Measurements from ENCODE around the gene S100Z. TPM values are rescaled to one million over a fixed set of nuclear protein-coding genes. Genes with fewer than 3 reads are reported as not detected.
A peak's percentile ranks its signal among the peaks of the same experiment; 100 is the strongest.
"Not testable (repeated sequence)": the region's sequence is repeated elsewhere in the genome, so short reads cannot be mapped to it uniquely, and the experiment has no call there.

Gene S100Z
- total and polyA plus RNA-seq, 8 donors: 0.16 to 0.60 (median 0.39) TPM

DNA sequence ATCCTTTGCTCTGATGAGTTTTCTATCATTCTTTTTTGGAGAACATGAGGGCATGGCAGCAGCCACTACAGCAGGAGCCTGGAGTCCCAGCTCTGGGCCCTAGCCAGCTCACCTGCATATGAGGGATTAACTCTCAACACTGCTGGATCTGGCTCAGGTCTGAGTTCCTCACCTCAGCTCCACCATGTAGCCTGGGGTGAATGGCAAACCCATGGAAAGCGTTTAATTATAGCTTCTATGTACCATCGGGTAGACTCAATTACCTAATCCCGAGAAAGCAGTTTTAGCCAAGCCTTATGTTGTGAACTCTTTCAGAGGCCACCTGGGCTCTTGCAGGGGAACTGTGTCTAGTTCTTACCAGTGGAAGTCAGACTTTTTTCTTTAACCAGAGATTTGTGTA lies 3.9 kb upstream of the S100Z start:
- H3K4me3 ChIP-seq: no peak overlapping the region
- ATAC-seq (no peak), DNase-seq (no peak)
- intact Hi-C loops (cut with DNase I): no loop called here
- no peaks in the 10 kb centered on the region for H3K27me3 ChIP-seq
- no peaks in the 10 kb centered on the region for H3K9me3 ChIP-seq
- peaks cover 0 to 15% of the 10 kb centered on the region in 2 donors for H3K4me1 ChIP-seq
- H3K36me3 ChIP-seq: no peaks in the 10 kb centered on the region
- no peak overlapping the region for H3K27ac ChIP-seq
- TF ChIP-seq, protein P1, sequence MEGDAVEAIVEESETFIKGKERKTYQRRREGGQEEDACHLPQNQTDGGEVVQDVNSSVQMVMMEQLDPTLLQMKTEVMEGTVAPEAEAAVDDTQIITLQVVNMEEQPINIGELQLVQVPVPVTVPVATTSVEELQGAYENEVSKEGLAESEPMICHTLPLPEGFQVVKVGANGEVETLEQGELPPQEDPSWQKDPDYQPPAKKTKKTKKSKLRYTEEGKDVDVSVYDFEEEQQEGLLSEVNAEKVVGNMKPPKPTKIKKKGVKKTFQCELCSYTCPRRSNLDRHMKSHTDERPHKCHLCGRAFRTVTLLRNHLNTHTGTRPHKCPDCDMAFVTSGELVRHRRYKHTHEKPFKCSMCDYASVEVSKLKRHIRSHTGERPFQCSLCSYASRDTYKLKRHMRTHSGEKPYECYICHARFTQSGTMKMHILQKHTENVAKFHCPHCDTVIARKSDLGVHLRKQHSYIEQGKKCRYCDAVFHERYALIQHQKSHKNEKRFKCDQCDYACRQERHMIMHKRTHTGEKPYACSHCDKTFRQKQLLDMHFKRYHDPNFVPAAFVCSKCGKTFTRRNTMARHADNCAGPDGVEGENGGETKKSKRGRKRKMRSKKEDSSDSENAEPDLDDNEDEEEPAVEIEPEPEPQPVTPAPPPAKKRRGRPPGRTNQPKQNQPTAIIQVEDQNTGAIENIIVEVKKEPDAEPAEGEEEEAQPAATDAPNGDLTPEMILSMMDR (IDR thresholded peaks at IDR 0.05): no peak

GRCh38 chr5:76850543-76851145 lies 830 bp downstream of the S100Z start:
- TF ChIP-seq, protein P1 (IDR thresholded peaks at IDR 0.05): no peak

GRCh38 chr5:76851728-76852369 lies 2.0 kb downstream of the S100Z start:
- H3K4me1 ChIP-seq: peaks cover 0 to 69% of the 10 kb centered on the region in 2 donors
- H3K27me3 ChIP-seq: no peaks in the 10 kb centered on the region
- no peaks in the 10 kb centered on the region for H3K9me3 ChIP-seq
- peak overlapping the region in 1 of 2 donors; percentile 88 for H3K27ac ChIP-seq
- TF ChIP-seq, protein P1 (IDR thresholded peaks at IDR 0.05): no peak
- no peaks in the 10 kb centered on the region for H3K36me3 ChIP-seq
- no peak overlapping the region for H3K4me3 ChIP-seq
- peak; percentile 18 for ATAC-seq
- intact Hi-C loops (cut with DNase I): no loop called here
- DNase-seq: no peak

More at GRCh38 chr5:76850543-76851145, 830 bp downstream of the S100Z start:
- Histone ChIP-seq H3K27ac (peak overlapping the region in 1 of 2 donors; percentile 88), H3K9me3 (no peaks in the 10 kb centered on the region), H3K36me3 (no peaks in the 10 kb centered on the region), H3K4me1 (peaks cover 0 to 57% of the 10 kb centered on the region in 2 donors), H3K4me3 (no peak overlapping the region), H3K27me3 (no peaks in the 10 kb centered on the region)
- DNase-seq (no peak), ATAC-seq (no peak)
- intact Hi-C loops (cut with DNase I): no loop called here

DNA sequence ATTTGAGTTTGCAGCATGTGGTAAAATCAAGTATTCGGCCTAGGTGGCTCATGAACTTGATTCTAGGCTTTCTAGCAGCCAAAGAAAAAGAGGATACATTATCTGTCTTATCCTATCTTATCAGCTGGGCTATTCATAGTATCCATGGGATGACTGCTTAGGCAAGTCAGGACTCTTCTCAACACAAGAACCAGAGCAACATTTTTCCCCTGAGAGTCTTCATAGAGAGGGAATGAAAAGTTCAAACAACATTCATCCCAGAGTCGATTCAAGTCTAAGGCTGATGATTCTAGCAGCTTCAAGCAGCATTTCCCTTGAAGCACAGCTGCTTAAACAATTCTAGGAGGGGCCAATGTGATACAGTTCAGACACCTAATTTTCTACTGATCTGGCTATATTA lies 3.0 kb downstream of the S100Z start:
- Histone ChIP-seq H3K36me3 (no peaks in the 10 kb centered on the region), H3K27ac (peak overlapping the region in 1 of 2 donors; percentile 14), H3K27me3 (no peaks in the 10 kb centered on the region)

DNA sequence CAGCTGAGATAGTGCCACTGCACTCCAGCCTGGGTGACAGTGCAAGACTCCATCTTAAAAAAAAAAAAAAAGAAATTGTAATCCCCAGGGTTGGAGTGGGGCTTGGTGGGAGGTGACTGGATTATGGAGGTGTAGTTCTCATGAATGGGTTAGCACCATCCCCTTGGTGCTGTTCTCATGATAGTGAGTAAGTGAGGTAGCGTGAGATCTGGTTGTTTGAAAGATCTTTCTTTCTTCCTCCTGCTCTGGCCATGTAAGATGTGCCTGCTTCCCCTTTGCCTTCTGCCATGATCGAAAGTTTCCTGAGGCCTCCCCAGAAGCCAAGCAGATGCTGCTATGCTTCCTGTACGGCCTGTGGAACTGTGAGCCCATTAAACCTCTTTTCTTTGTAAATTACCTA lies 3.9 kb downstream of the S100Z start:
- Histone ChIP-seq H3K4me1 (peaks cover 0 to 80% of the 10 kb centered on the region in 2 donors), H3K27ac (peak overlapping the region in 1 of 2 donors; percentile 92)
- H3K4me3 ChIP-seq; H3K36me3 ChIP-seq; DNase-seq; H3K9me3 ChIP-seq; H3K27me3 ChIP-seq; ATAC-seq; intact Hi-C loops (cut with DNase I): not testable (repeated sequence)

More for the DNA sequence above, 3.0 kb downstream of the S100Z start:
- DNase-seq (no peak), ATAC-seq (no peak)
- Histone ChIP-seq H3K4me1 (peaks cover 0 to 79% of the 10 kb centered on the region in 2 donors), H3K4me3 (no peak overlapping the region), H3K9me3 (no peaks in the 10 kb centered on the region)
- intact Hi-C loops (cut with DNase I): no loop called here
- TF ChIP-seq, protein P1 (IDR thresholded peaks at IDR 0.05): no peak
